IMR-90 (cell line): ENCODE results near the gene C3orf18. TPM values are rescaled to one million over a fixed set of nuclear protein-coding genes. Genes with fewer than 3 reads are reported as not detected.

Experiments used
- ATAC-seq: fragments of 200-7000 bp; cut with Tn5 transposase; 2 replicates; pipeline ENCODE4 v1.9.1; 2020; ENCODE audit warnings: low read depth, mild to moderate bottlenecking, moderate library complexity
- BruUV-seq: library from RNA; stranded (reverse); fragments of 400-500 nt; replicated peaks from 2 replicates; lab custom pipeline; 2021; lab: Mats Ljungman, UMichigan
- CTCF ChIA-PET: fragments of 300-600 bp; formaldehyde crosslinking; extraction: SDS; loops from one replicate; lab custom pipeline; 2021; ENCODE audit warnings: antibody characterized with exemption; lab: Yijun Ruan, JAX
- POLR2A ChIA-PET: fragments of 300-600 bp; sonication (Branson Sonifier 250); formaldehyde crosslinking; loops from one replicate; lab custom pipeline; 2022; ENCODE audit warnings: antibody characterized with exemption; ENCODE audit not compliant: unreplicated experiment; lab: Charles Lee
- DNase-seq: peaks from one replicate; pipeline ENCODE4 v3.0.0; 2013
- H2AFZ ChIP-seq: replicated peaks from 2 replicates; pipeline ENCODE3; 2013; ENCODE audit warnings: low read length, mild to moderate bottlenecking; ENCODE audit not compliant: poor library complexity
- H2AK5ac ChIP-seq: 2 replicates; pipeline ENCODE4 v1.6.1; 2013; ENCODE audit warnings: low read depth, low read length, inconsistent platforms
- H2AK9ac ChIP-seq: replicated peaks from 2 replicates; pipeline ENCODE3; 2013; ENCODE audit warnings: mild to moderate bottlenecking, low read depth, low read length, moderate library complexity; ENCODE audit not compliant: poor library complexity
- H2BK120ac ChIP-seq: 2 replicates; pipeline ENCODE4 v1.6.1; 2013; ENCODE audit warnings: low read depth, low read length, inconsistent platforms
- H2BK15ac ChIP-seq: 3 replicates; pipeline ENCODE4 v1.6.1; 2013; ENCODE audit warnings: low read depth, low read length, inconsistent platforms
- H2BK20ac ChIP-seq: 2 replicates; pipeline ENCODE4 v1.6.1; 2013; ENCODE audit warnings: low read depth, mild to moderate bottlenecking, inconsistent platforms, low read length, moderate library complexity
- H2BK5ac ChIP-seq: 2 replicates; pipeline ENCODE4 v1.6.1; 2013; ENCODE audit warnings: mild to moderate bottlenecking, low read depth, low read length, inconsistent platforms; ENCODE audit not compliant: poor library complexity, severe bottlenecking
- H3K14ac ChIP-seq: replicated peaks from 2 replicates; pipeline ENCODE4 v1.6.1; 2013; ENCODE audit warnings: low read depth, low read length, inconsistent platforms
- H3K18ac ChIP-seq: 2 replicates; pipeline ENCODE4 v1.6.1; 2013; ENCODE audit warnings: low read depth, low read length, control low read depth
- H3K23ac ChIP-seq: 2 replicates; pipeline ENCODE4 v1.6.1; 2013; ENCODE audit warnings: low read depth, low read length, inconsistent platforms
- H3K27ac ChIP-seq: 2 replicates; pipeline ENCODE4 v1.5.1; 2013; ENCODE audit warnings: mild to moderate bottlenecking, control low read depth, low read length; ENCODE audit not compliant: insufficient read depth
- H3K27me3 ChIP-seq: 2 replicates; pipeline ENCODE4 v1.6.1; 2013; ENCODE audit warnings: low read length; ENCODE audit not compliant: control insufficient read depth, insufficient read depth
- H3K36me3 ChIP-seq: 2 replicates; pipeline ENCODE4 v1.6.1; 2013; ENCODE audit warnings: low read length, mixed read lengths; ENCODE audit not compliant: control insufficient read depth, insufficient read depth
- H3K4ac ChIP-seq: 2 replicates; pipeline ENCODE4 v1.6.1; 2013; ENCODE audit warnings: low read depth, low read length, inconsistent platforms
- H3K4me1 ChIP-seq: 2 replicates; pipeline ENCODE4 v1.6.1; 2013; ENCODE audit warnings: low read length, mixed read lengths; ENCODE audit not compliant: control insufficient read depth, insufficient read depth
- H3K4me2 ChIP-seq: 2 replicates; pipeline ENCODE4 v1.6.1; 2013; ENCODE audit warnings: low read depth, mild to moderate bottlenecking, control low read depth, low read length, moderate library complexity
- H3K4me3 ChIP-seq: 2 replicates; pipeline ENCODE4 v1.5.1; 2013; ENCODE audit warnings: low read depth, mild to moderate bottlenecking, control low read depth, low read length, moderate library complexity; ENCODE audit not compliant: insufficient read depth
- H3K56ac ChIP-seq: 2 replicates; pipeline ENCODE4 v1.6.1; 2013; ENCODE audit warnings: low read length, inconsistent platforms; ENCODE audit not compliant: insufficient read depth; ENCODE audit errors: extremely low read depth
- H3K79me1 ChIP-seq, 2 experiments: 2 replicates each; pipeline ENCODE4 v1.6.1; 2013; ENCODE audit warnings: low read length in 2 of 2, inconsistent platforms in 1 of 2, low read depth in 1 of 2
- H3K9ac ChIP-seq: 2 replicates; pipeline ENCODE4 v1.6.1; 2013; ENCODE audit warnings: low read depth, low read length, control low read depth
- H3K9me1 ChIP-seq: 2 replicates; pipeline ENCODE4 v1.6.1; 2013; ENCODE audit warnings: low read length, inconsistent platforms; ENCODE audit not compliant: insufficient read depth
- H3K9me3 ChIP-seq: 2 replicates; pipeline ENCODE4 v1.6.1; 2013; ENCODE audit warnings: low read length; ENCODE audit not compliant: control insufficient read depth, insufficient read depth
- H4K20me1 ChIP-seq: 2 replicates; pipeline ENCODE4 v1.6.1; 2013; ENCODE audit warnings: low read length, inconsistent platforms; ENCODE audit not compliant: insufficient read depth
- H4K5ac ChIP-seq: 2 replicates; pipeline ENCODE4 v1.6.1; 2013; ENCODE audit warnings: mild to moderate bottlenecking, low read depth, low read length, control low read depth
- H4K8ac ChIP-seq, 2 experiments: 2 replicates each; pipeline ENCODE4 v1.6.1; 2013; ENCODE audit warnings: low read depth in 2 of 2, low read length in 2 of 2, control low read depth in 1 of 2, inconsistent platforms in 1 of 2
- H4K91ac ChIP-seq: 2 replicates; pipeline ENCODE4 v1.6.1; 2013; ENCODE audit warnings: low read depth, low read length, inconsistent platforms; ENCODE audit not compliant: insufficient read depth
- CEBPB ChIP-seq: IDR thresholded peaks from 2 replicates; pipeline ENCODE4 v1.6.1; 2012; ENCODE audit warnings: low read depth, low read length, improper control_type of control experiment
- CHD1 ChIP-seq: IDR thresholded peaks from 2 replicates; pipeline ENCODE4 v1.6.1; 2012; ENCODE audit warnings: low read depth, low read length, improper control_type of control experiment
- FOS ChIP-seq: fragments of 150-350 bp; IDR thresholded peaks from 2 replicates; pipeline ENCODE4 v1.6.1; 2016; ENCODE audit warnings: low read depth, low read length
- MAZ ChIP-seq: IDR thresholded peaks from 2 replicates; pipeline ENCODE4 v1.6.1; 2012; ENCODE audit warnings: low read depth, mild to moderate bottlenecking, low read length, improper control_type of control experiment, moderate library complexity, borderline replicate concordance
- POLR2A ChIP-seq: IDR thresholded peaks from 2 replicates; pipeline ENCODE4 v1.6.1; 2012; ENCODE audit warnings: mild to moderate bottlenecking, low read depth, low read length
- RFX5 ChIP-seq: IDR thresholded peaks from 2 replicates; pipeline ENCODE4 v1.8.0; 2012; ENCODE audit warnings: low read depth, mild to moderate bottlenecking, low read length, moderate library complexity
- SMC3 ChIP-seq: fragments of 150-350 bp; IDR thresholded peaks from 2 replicates; pipeline ENCODE4 v1.6.1; 2016; ENCODE audit warnings: low read depth, mild to moderate bottlenecking, antibody characterized with exemption, low read length, moderate library complexity
- WGBS, 2 experiments: methylation state at CpG; one replicate each; pipeline versions ENCODE4 v1.1.5 to v1.1.7; 2013; ENCODE audit warnings: missing lambda C conversion rate in 2 of 2; ENCODE audit not compliant: insufficient read length in 1 of 2; ENCODE audit errors: extremely low coverage in 2 of 2; 5-methylcytosine and 5-hydroxymethylcytosine counted together
- dilution Hi-C: fragments of 300-500 bp; cut with HindIII; formaldehyde crosslinking; loops from one replicate; pipeline ENCODE4 v1.14.3; 2018; ENCODE audit warnings: low sequenced_read_pairs; ENCODE audit not compliant: unreplicated experiment
- in situ Hi-C: fragments of 300-500 bp; cut with MboI; formaldehyde crosslinking; loops from 3 replicates; pipeline ENCODE4 v1.14.3; 2019; ENCODE audit warnings: low sequenced_read_pairs, inconsistent platforms, mixed read lengths
- intact Hi-C: fragments of 100-400 bp; cut with micrococcal nuclease; formaldehyde crosslinking; loops from 2 replicates; pipeline ENCODE4 v1.10.0; 2022
- polyA plus RNA-seq, 3 experiments: library from polyadenylated mRNA; depleted of rRNA; stranded (reverse); fragments of >200 nt; gene quantifications; 2 replicates each; pipeline ENCODE4 v1.2.3, GENCODE V29; 2012; ENCODE audit warnings: low replicate concordance in 1 of 3
- total RNA-seq: library from RNA; depleted of rRNA; stranded (reverse); fragments of >200 nt; gene quantifications from 2 replicates; pipeline ENCODE4 v1.2.3, GENCODE V29; 2012

The C3orf18 gene
- total and polyA plus RNA-seq, 2 of the 4 experiments (the other 2 are of a cell fraction) = 6.8 to 10.6 TPM

- Histone ChIP-seq H3K27me3 (peaks cover 28% of the 10 kb centered on the region), H3K4me2 (no peak overlapping the region), H2BK15ac (no peak overlapping the region), H3K4me3 (no peak overlapping the region), H2AK5ac (no peak overlapping the region), H2BK20ac (no peak overlapping the region), H3K14ac (no peak overlapping the region), H4K20me1 (no peaks in the 10 kb centered on the region), H3K36me3 (no peaks in the 10 kb centered on the region), H3K27ac (no peak overlapping the region), H3K9me3 (no peaks in the 10 kb centered on the region), H3K23ac (no peak overlapping the region), H3K4ac (no peak overlapping the region), H3K56ac (no peak overlapping the region), H2BK120ac (no peak overlapping the region), H2AFZ (no peak overlapping the region), H4K91ac (no peak overlapping the region), H2BK5ac (no peak overlapping the region), H3K4me1 (no peaks in the 10 kb centered on the region), H3K18ac (no peak overlapping the region), H4K8ac (no peak overlapping the region), H3K9me1 (0 out of 2 replicates have a peak, but pooled peaks cover 5% of the 10 kb centered on the region), H3K9ac (no peak overlapping the region), H2AK9ac (peak overlapping the region; percentile 37), H4K5ac (no peak overlapping the region), H3K79me1 (no peaks in the 10 kb centered on the region)
- intact Hi-C loops = no loop called here
- 0% methylated on average over 1 of the region's 8 CpGs; no CpG with 5 or more reads in 1 of the 2 experiments for WGBS, 2 experiments
- ChIA-PET POLR2A (no interaction called here), CTCF (no interaction called here)
- DNase-seq = no peak
- dilution Hi-C loops = no loop called here
- in situ Hi-C loops = no loop called here
- ATAC-seq = no peak
- BruUV-seq = no TSS peak
- TF ChIP-seq RFX5 (no peak), CEBPB (no peak), MAZ (no peak), FOS (no peak), SMC3 (no peak), CHD1 (no peak), POLR2A (no peak)
Measured at GRCh38 chr3:50557106-50557505, 10.4 kb downstream of the C3orf18 start.
